SK-N-MC (cell line): Measurements from ENCODE around the gene ZBTB7A.

Experiments used
- EZH2 ChIP-seq: fragments of 200-600 bp; sonication (generic); IDR thresholded peaks from one replicate; pipeline ENCODE4 v1.6.1; 2017; ENCODE audit warnings: antibody characterized with exemption
- FOXP2 ChIP-seq: optimal IDR thresholded peaks from 2 replicates; pipeline ENCODE3; 2011; ENCODE audit warnings: mild to moderate bottlenecking, moderate library complexity; ENCODE audit not compliant: insufficient read depth; ENCODE audit errors: extremely low read length, control extremely low read depth
- POLR2AphosphoS5 ChIP-seq: IDR thresholded peaks from 2 replicates; pipeline ENCODE4 v1.6.1; 2012; ENCODE audit warnings: mild to moderate bottlenecking, low read depth, low read length, borderline replicate concordance

- TF ChIP-seq EZH2 (no peak), POLR2AphosphoS5 (no peak), FOXP2 (no peak)
Observed at GRCh38 chr19:4064149-4064495, 2.6 kb downstream of the ZBTB7A start.
